ENCODE results near the gene NOP56.

Gene NOP56, protein sequence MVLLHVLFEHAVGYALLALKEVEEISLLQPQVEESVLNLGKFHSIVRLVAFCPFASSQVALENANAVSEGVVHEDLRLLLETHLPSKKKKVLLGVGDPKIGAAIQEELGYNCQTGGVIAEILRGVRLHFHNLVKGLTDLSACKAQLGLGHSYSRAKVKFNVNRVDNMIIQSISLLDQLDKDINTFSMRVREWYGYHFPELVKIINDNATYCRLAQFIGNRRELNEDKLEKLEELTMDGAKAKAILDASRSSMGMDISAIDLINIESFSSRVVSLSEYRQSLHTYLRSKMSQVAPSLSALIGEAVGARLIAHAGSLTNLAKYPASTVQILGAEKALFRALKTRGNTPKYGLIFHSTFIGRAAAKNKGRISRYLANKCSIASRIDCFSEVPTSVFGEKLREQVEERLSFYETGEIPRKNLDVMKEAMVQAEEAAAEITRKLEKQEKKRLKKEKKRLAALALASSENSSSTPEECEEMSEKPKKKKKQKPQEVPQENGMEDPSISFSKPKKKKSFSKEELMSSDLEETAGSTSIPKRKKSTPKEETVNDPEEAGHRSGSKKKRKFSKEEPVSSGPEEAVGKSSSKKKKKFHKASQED

GRCh38 chr20:2651772-2652723 is at the start of gene NOP56:
NOP56 (plus strand) TSS chr20:2652632; CDS start chr20:2652661, 29 bp downstream.
- peak; percentile 95 for DNase-seq (ENCODE audit: low spot score)

GRCh38 chr20:2602746-2603145 is 49.7 kb upstream of the NOP56 start:
- no peak for DNase-seq (ENCODE audit: low spot score)

GRCh38 chr20:2603816-2604505 is 48.5 kb upstream of the NOP56 start:
- DNase-seq (ENCODE audit: low spot score), result no peak

GRCh38 chr20:2604506-2604835 is 48.0 kb upstream of the NOP56 start:
- DNase-seq (ENCODE audit: low spot score), result no peak

GRCh38 chr20:2606507-2607006 is 45.9 kb upstream of the NOP56 start:
- no peak for DNase-seq (ENCODE audit: low spot score)

- DNase-seq (ENCODE audit: low spot score), result no peak
Measured at GRCh38 chr20:2610326-2610725, 42.1 kb upstream of the NOP56 start.

- DNase-seq (ENCODE audit: low spot score), result no peak
Measured at GRCh38 chr20:2610941-2611720, 41.3 kb upstream of the NOP56 start.

- no peak for DNase-seq (ENCODE audit: low spot score)
Measured at GRCh38 chr20:2612073-2612472, 40.4 kb upstream of the NOP56 start.

DNA sequence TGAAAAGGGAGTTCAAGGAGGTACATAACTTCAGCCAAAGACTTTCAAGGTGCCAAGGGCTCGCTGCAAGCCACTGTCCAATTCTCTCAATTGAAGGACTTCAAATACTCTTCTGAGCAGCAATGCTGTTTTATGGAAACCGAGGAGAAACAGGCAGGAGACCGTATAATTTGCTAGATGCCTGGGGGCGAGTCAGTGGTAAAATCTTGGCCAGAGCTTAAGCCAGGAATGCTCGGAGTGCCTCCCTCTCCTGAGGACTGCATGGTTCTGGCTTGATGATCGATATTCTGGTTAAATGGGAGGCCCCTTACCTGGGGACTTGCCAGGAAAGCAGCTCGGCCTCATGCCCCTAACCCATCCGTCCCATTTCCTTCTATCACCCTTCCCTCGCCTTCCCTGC is 35.8 kb upstream of the NOP56 start:
- no peak for DNase-seq (ENCODE audit: low spot score)

GRCh38 chr20:2617099-2617714 is 35.2 kb upstream of the NOP56 start:
- DNase-seq (ENCODE audit: low spot score), result no peak

DNA sequence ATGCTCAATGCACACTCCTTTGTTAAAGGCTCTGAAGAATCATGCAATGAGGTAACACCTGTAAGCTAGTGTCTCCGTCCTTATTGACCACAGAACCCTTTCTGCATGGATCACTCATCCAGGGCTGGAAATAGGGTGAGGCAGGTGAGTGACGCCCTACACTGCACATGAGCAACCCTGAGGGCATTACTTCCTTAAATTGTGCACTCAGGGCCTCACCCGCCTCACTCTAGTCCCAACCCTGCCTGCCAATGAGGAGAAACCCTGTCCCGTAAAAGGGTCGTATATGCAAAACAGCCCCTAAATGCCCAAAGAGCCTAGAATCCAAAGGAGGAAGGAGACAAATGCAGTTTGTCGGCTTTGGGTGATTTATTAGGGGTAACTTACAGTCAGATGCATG is 33.6 kb upstream of the NOP56 start:
- DNase-seq (ENCODE audit: low spot score), result no peak

DNA sequence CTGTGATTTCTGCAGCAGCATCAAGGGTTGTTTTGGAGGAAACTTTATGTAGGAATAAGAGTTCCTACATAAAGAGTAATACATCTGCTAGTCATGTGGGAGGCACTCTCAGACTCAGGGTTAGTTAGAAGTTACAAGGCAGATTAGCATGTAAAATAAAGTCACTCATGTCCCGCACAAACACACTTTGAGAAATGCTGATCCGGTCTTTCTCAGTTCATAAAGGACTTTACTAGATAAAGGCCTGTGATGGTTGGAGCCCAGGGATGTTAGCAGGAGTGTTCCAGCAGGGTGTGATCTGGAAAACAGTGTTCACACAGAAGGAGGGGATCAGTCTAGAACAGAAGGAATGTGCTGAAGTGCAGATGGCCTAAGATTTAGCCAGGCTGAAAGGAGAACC is 33.1 kb upstream of the NOP56 start:
- no peak for DNase-seq (ENCODE audit: low spot score)

- peak; percentile 22 for DNase-seq (ENCODE audit: low spot score)
Measured at GRCh38 chr20:2619961-2620595, 32.4 kb upstream of the NOP56 start.

- no peak for DNase-seq (ENCODE audit: low spot score)
Measured at GRCh38 chr20:2624190-2624589, 28.2 kb upstream of the NOP56 start.

DNA sequence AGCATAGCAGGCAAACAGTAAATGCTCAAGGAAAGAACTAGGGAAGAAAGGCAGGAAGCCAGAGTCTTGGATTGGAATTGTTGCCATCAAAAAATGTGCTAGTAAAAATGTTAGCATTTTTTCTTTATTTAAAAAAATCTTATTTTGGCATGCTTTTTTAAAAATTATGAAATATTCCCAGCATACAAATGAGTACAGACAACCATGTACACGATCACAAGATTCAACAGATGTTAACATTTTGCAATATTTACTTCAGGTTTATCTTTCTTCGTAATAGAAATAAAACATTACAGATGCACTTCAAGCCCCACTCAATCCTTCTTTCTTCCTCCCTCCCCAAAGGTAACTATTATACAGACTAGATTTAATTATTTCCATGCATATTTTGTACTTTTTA is 27.4 kb upstream of the NOP56 start:
- no peak for DNase-seq (ENCODE audit: low spot score)

DNA sequence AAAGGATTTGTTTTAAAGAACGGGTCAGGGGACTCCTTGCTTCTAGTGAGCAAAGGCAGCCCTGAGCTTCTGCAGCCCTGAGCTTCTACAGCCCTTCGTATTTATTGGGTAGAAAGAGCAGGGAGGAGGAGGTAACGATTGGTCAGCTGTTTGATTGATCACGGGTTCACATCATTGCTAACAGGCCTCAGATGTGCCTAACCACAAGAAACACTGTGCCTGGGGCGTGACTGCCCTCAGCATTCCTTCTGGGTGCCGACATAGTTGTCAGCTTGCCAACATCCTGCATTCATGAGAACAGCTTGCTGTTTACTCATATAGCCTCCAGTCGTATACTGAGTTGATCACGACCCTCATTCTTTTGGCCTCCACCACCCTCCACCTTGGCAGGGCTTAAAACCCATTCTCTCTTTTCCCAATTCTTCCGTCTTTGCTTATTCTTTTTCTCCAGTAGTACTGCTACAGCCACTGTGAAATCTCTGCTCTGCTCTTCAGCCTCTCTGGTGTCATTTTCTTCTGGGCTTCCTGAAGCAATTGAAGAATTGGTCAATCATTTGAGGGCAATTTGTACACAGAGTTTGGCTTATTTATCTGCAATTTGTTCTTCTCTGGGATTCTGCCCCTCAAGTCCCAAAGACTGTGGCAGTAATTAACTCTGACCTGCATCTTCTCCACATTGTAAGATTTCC is 25.4 kb upstream of the NOP56 start:
- DNase-seq (ENCODE audit: low spot score), result no peak

DNA sequence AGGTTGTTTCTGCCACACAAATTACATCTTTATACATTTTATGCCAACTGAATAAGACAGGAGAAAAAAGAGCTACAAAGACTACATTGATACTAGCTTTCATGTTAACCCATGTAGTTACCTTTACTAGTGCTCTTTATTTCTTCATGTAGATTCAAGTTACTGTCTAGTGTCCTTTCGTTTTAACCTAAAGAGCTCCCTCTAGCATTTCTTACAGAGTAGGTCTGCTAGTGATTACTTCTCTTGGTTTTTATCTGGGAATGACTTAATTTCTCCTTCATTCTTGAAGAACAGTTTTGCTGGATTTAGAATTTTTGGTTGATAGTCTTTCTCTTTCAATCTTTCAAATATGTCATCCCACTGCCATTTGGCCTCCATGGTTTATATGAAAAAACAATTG is 21.2 kb upstream of the NOP56 start:
- DNase-seq (ENCODE audit: low spot score), result no peak

GRCh38 chr20:2633381-2633780 is 19.1 kb upstream of the NOP56 start:
- no peak for DNase-seq (ENCODE audit: low spot score)

GRCh38 chr20:2637246-2637645 is 15.2 kb upstream of the NOP56 start:
- no peak for DNase-seq (ENCODE audit: low spot score)

DNA sequence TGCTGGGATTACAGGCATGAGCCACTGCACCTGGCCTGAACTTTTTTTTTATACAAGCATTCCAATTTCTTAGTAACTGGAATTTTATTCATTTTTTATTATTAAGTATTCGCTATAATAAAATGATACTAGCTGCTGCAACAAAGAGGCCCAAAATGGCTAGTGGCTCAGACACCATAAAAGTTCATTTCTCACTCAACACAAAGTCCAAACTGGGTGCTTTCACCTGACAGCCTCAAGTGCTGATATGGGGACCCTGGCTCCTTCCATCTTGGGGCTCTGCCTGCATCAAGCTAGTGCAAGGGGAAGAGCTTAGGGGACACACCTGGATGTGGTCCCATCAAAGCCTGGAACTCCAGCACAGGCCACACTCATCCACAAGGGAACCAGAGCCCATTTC is 12.2 kb upstream of the NOP56 start:
- no peak for DNase-seq (ENCODE audit: low spot score)
